Activated T-cell treated with anti-CD3 and anti-CD28 coated beads, Interleukin-2, amount 50 U/mL, for 4 hours (primary cell): ENCODE results near the gene CRTC2. TPM values are rescaled to one million over a fixed set of nuclear protein-coding genes. Genes with fewer than 3 reads are reported as not detected.
A peak's percentile ranks its signal among the peaks of the same experiment; 100 is the strongest.
"Not testable (repeated sequence)": the region's sequence is repeated elsewhere in the genome, so short reads cannot be mapped to it uniquely, and the experiment has no call there.

Experiments used
- ATAC-seq, 2 donors: fragments of 200-7000 bp; cut with Tn5 transposase; one replicate each; pipeline ENCODE4 v1.10.0; 2021
- DNase-seq: peaks from one replicate; pipeline ENCODE4 v3.0.0-alpha.2; 2020
- H3K27me3 Mint-ChIP-seq: one replicate; pipeline ENCODE4 v1.8.0; 2021; ENCODE audit warnings: low read depth, mixed read lengths
- H3K36me3 Mint-ChIP-seq: one replicate; pipeline ENCODE4 v1.8.0; 2022; ENCODE audit warnings: mixed read lengths; ENCODE audit not compliant: insufficient read depth
- H3K4me1 Mint-ChIP-seq: one replicate; pipeline ENCODE4 v1.8.0; 2021; ENCODE audit warnings: low read depth, mixed read lengths
- H3K4me3 Mint-ChIP-seq: one replicate; pipeline ENCODE4 v1.8.0; 2021; ENCODE audit warnings: mild to moderate bottlenecking, moderate library complexity, mixed read lengths
- H3K9me3 Mint-ChIP-seq: one replicate; pipeline ENCODE4 v1.8.0; 2021; ENCODE audit warnings: mixed read lengths
- total RNA-seq, 3 donors: library from RNA; stranded (reverse); gene quantifications; one replicate each; pipeline ENCODE4 v1.2.1, GENCODE V29; 2021

Gene CRTC2
- total RNA-seq = 10 to 100 TPM; 43.7 to 56.0 (median 51.7) TPM

- DNase-seq = peak; percentile 94
- no peaks in the 10 kb centered on the region for H3K9me3 Mint-ChIP-seq
- no peaks in the 10 kb centered on the region for H3K27me3 Mint-ChIP-seq
- H3K36me3 Mint-ChIP-seq = peaks cover 9% of the 10 kb centered on the region
- peaks cover 56% of the 10 kb centered on the region for H3K4me1 Mint-ChIP-seq
- H3K4me3 Mint-ChIP-seq = peak within 1 kb of the TSS; percentile 98
- peak; percentile 92 to 93 for ATAC-seq
Observed at GRCh38 chr1:153958111-153958960, at the start of gene CRTC2. Gene CRTC2, minus strand, starts transcription at chr1:153958612. Its CDS starts 115 bp downstream, at chr1:153958497.

- no peaks in the 10 kb centered on the region for H3K4me1 Mint-ChIP-seq
- no peaks in the 10 kb centered on the region for H3K27me3 Mint-ChIP-seq
- no peak overlapping the region for H3K4me3 Mint-ChIP-seq
- DNase-seq (no peak), ATAC-seq (no peak)
- H3K36me3 Mint-ChIP-seq = no peaks in the 10 kb centered on the region
- H3K9me3 Mint-ChIP-seq = no peaks in the 10 kb centered on the region
Observed at GRCh38 chr1:154006136-154006535, 47.7 kb upstream of the CRTC2 start.

GRCh38 chr1:154000420-154000819 lies 42.0 kb upstream of the CRTC2 start:
- no peak for DNase-seq
- Mint-ChIP-seq H3K4me1 (peaks cover under 1% of the 10 kb centered on the region), H3K4me3 (no peak overlapping the region), H3K27me3 (no peaks in the 10 kb centered on the region), H3K9me3 (no peaks in the 10 kb centered on the region), H3K36me3 (peaks cover 4% of the 10 kb centered on the region)
- ATAC-seq = no peak

- not testable (repeated sequence) for ATAC-seq
Observed at GRCh38 chr1:153996882-153997281, 38.5 kb upstream of the CRTC2 start.

GRCh38 chr1:153995640-153996039 lies 37.2 kb upstream of the CRTC2 start:
- H3K4me1 Mint-ChIP-seq = peaks cover 23% of the 10 kb centered on the region
- H3K9me3 Mint-ChIP-seq = no peaks in the 10 kb centered on the region
- peaks cover 32% of the 10 kb centered on the region for H3K36me3 Mint-ChIP-seq
- DNase-seq (no peak), ATAC-seq (no peak)
- peak overlapping the region; percentile 25 for H3K4me3 Mint-ChIP-seq
- H3K27me3 Mint-ChIP-seq = no peaks in the 10 kb centered on the region

More at GRCh38 chr1:153996882-153997281, 38.5 kb upstream of the CRTC2 start:
- H3K9me3 Mint-ChIP-seq, H3K27me3 Mint-ChIP-seq, H3K4me3 Mint-ChIP-seq, DNase-seq: not testable (repeated sequence)
- H3K4me1 Mint-ChIP-seq = peaks cover 16% of the 10 kb centered on the region
- peaks cover 21% of the 10 kb centered on the region for H3K36me3 Mint-ChIP-seq

- DNase-seq (no peak), ATAC-seq (no peak)
- H3K36me3 Mint-ChIP-seq = peaks cover 33% of the 10 kb centered on the region
- no peaks in the 10 kb centered on the region for H3K9me3 Mint-ChIP-seq
- H3K27me3 Mint-ChIP-seq = no peaks in the 10 kb centered on the region
- peaks cover 26% of the 10 kb centered on the region for H3K4me1 Mint-ChIP-seq
- H3K4me3 Mint-ChIP-seq = peak overlapping the region; percentile 25
Observed at GRCh38 chr1:153995202-153995601, 36.8 kb upstream of the CRTC2 start.

- H3K36me3 Mint-ChIP-seq = peaks cover 33% of the 10 kb centered on the region
- H3K4me1 Mint-ChIP-seq = peaks cover 36% of the 10 kb centered on the region
- peak overlapping the region; percentile 97 for H3K4me3 Mint-ChIP-seq
- H3K9me3 Mint-ChIP-seq = no peaks in the 10 kb centered on the region
- H3K27me3 Mint-ChIP-seq = no peaks in the 10 kb centered on the region
- no peak for DNase-seq
- no peak for ATAC-seq
Observed at GRCh38 chr1:153991806-153992205, 33.4 kb upstream of the CRTC2 start.

GRCh38 chr1:153991151-153991630 lies 32.8 kb upstream of the CRTC2 start:
- Mint-ChIP-seq H3K27me3 (peaks cover 3% of the 10 kb centered on the region), H3K4me3 (peak overlapping the region; percentile 97), H3K9me3 (no peaks in the 10 kb centered on the region), H3K36me3 (peaks cover 33% of the 10 kb centered on the region), H3K4me1 (peaks cover 41% of the 10 kb centered on the region)
- DNase-seq (no peak), ATAC-seq (no peak)

GRCh38 chr1:153990468-153991150 lies 32.2 kb upstream of the CRTC2 start, which contains the start of gene RPS27:
Gene RPS27, plus strand, starts transcription at chr1:153990762. Its CDS starts 35 bp downstream, at chr1:153990797.
- H3K4me1 Mint-ChIP-seq = peaks cover 45% of the 10 kb centered on the region
- DNase-seq (peak; percentile 80), ATAC-seq (peak; percentile 88 to 89)
- peak within 1 kb of the TSS; percentile 97 for H3K4me3 Mint-ChIP-seq
- peaks cover 7% of the 10 kb centered on the region for H3K27me3 Mint-ChIP-seq
- H3K9me3 Mint-ChIP-seq = no peaks in the 10 kb centered on the region
- H3K36me3 Mint-ChIP-seq = peaks cover 31% of the 10 kb centered on the region

GRCh38 chr1:153987621-153988020 lies 29.2 kb upstream of the CRTC2 start:
- Mint-ChIP-seq H3K4me1 (peaks cover 47% of the 10 kb centered on the region), H3K27me3 (peaks cover 7% of the 10 kb centered on the region), H3K9me3 (no peaks in the 10 kb centered on the region), H3K4me3 (no peak overlapping the region), H3K36me3 (peaks cover 18% of the 10 kb centered on the region)
- no peak for ATAC-seq
- no peak for DNase-seq

- peaks cover 7% of the 10 kb centered on the region for H3K27me3 Mint-ChIP-seq
- ATAC-seq (no peak), DNase-seq (no peak)
- no peaks in the 10 kb centered on the region for H3K9me3 Mint-ChIP-seq
- peak within 1 kb of the TSS; percentile 78 for H3K4me3 Mint-ChIP-seq
- H3K4me1 Mint-ChIP-seq = peaks cover 34% of the 10 kb centered on the region
- H3K36me3 Mint-ChIP-seq = peaks cover 5% of the 10 kb centered on the region
Observed at GRCh38 chr1:153985941-153986761, 27.7 kb upstream of the CRTC2 start, which contains the start of gene RAB13. Gene RAB13, minus strand, starts transcription at chr1:153986339. Its CDS starts 103 bp downstream, at chr1:153986236.

- Mint-ChIP-seq H3K36me3 (no peaks in the 10 kb centered on the region), H3K9me3 (no peaks in the 10 kb centered on the region), H3K27me3 (peaks cover 7% of the 10 kb centered on the region), H3K4me3 (peak overlapping the region; percentile 78), H3K4me1 (peaks cover 33% of the 10 kb centered on the region)
- DNase-seq (peak; percentile 51), ATAC-seq (peak; percentile 78 to 83)
Observed at GRCh38 chr1:153985341-153985912, 27.0 kb upstream of the CRTC2 start.

- ATAC-seq = no peak
- no peak for DNase-seq
- Mint-ChIP-seq H3K36me3 (no peaks in the 10 kb centered on the region), H3K27me3 (peaks cover 7% of the 10 kb centered on the region), H3K9me3 (no peaks in the 10 kb centered on the region), H3K4me3 (no peak overlapping the region), H3K4me1 (peaks cover 27% of the 10 kb centered on the region)
Observed at GRCh38 chr1:153984123-153984894, 25.9 kb upstream of the CRTC2 start.
